ENCODE data around the gene PFKL. TPM values are rescaled to one million over a fixed set of nuclear protein-coding genes. Genes with fewer than 3 reads are reported as not detected.
"Not testable (repeated sequence)": the region's sequence is repeated elsewhere in the genome, so short reads cannot be mapped to it uniquely, and the experiment has no call there.

The PFKL gene
- polyA plus RNA-seq, 1 donor: 117 TPM

- not testable (repeated sequence) for DNase-seq
These were observed 42.0 kb downstream of the PFKL start for GRCh38 chr21:44341726-44342458.

GRCh38 chr21:44342981-44343380 is 43.1 kb downstream of the PFKL start:
- not testable (repeated sequence) for DNase-seq

- DNase-seq: no peak
These were observed 44.8 kb downstream of the PFKL start for GRCh38 chr21:44344541-44345183.

GRCh38 chr21:44345495-44345894 is 45.6 kb downstream of the PFKL start:
- no peak for DNase-seq

- DNase-seq: no peak
These were observed 48.1 kb downstream of the PFKL start for GRCh38 chr21:44347911-44348451.

GRCh38 chr21:44348861-44349260 is 49.0 kb downstream of the PFKL start:
- no peak for DNase-seq

GRCh38 chr21:44349416-44349846 is 49.6 kb downstream of the PFKL start:
- no peak for DNase-seq

- DNase-seq: no peak
These were observed 50.3 kb downstream of the PFKL start for GRCh38 chr21:44349847-44350772.

- no peak for DNase-seq
These were observed 51.1 kb downstream of the PFKL start for GRCh38 chr21:44350773-44351481.

- no peak for DNase-seq
These were observed 51.8 kb downstream of the PFKL start for GRCh38 chr21:44351535-44352252.

- DNase-seq: no peak
These were observed 52.5 kb downstream of the PFKL start for GRCh38 chr21:44352253-44352860.

GRCh38 chr21:44353191-44353970 is 53.5 kb downstream of the PFKL start, which contains the start of gene TRPM2:
TSS of gene TRPM2 (plus strand) at chr21:44353621. CDS start at chr21:44353701, 80 bp downstream.
- no peak for DNase-seq

GRCh38 chr21:44354001-44354405 is 54.1 kb downstream of the PFKL start:
- no peak for DNase-seq

- no peak for DNase-seq
These were observed 55.2 kb downstream of the PFKL start for GRCh38 chr21:44354775-44355771.

GRCh38 chr21:44356160-44356559 is 56.3 kb downstream of the PFKL start:
- no peak for DNase-seq

- no peak for DNase-seq
These were observed 56.8 kb downstream of the PFKL start for GRCh38 chr21:44356636-44357035.

GRCh38 chr21:44357064-44357837 is 57.4 kb downstream of the PFKL start:
- no peak for DNase-seq

All from left kidney (tissue), 2 donors.